Islet of Langerhans (tissue), 1 donor: Measurements from ENCODE around the gene LSM10.
A peak's percentile ranks its signal among the peaks of the same experiment; 100 is the strongest.

ENCODE experiments used
- FAIRE-seq: peaks from one replicate; lab custom pipeline; 2011; peaks lifted over from hg19 to GRCh38; lab: Jason Lieb, UNC

The LSM10 gene

GRCh38 chr1:36408479-36408878 lies 10.8 kb upstream of the LSM10 start:
- FAIRE-seq, result no peak

- FAIRE-seq, result no peak
Measured at GRCh38 chr1:36406440-36406839, 8.7 kb upstream of the LSM10 start.

GRCh38 chr1:36402504-36402890 lies 4.8 kb upstream of the LSM10 start:
- FAIRE-seq, result no peak

- FAIRE-seq, result no peak
Measured at GRCh38 chr1:36401602-36402503, 4.1 kb upstream of the LSM10 start.

DNA sequence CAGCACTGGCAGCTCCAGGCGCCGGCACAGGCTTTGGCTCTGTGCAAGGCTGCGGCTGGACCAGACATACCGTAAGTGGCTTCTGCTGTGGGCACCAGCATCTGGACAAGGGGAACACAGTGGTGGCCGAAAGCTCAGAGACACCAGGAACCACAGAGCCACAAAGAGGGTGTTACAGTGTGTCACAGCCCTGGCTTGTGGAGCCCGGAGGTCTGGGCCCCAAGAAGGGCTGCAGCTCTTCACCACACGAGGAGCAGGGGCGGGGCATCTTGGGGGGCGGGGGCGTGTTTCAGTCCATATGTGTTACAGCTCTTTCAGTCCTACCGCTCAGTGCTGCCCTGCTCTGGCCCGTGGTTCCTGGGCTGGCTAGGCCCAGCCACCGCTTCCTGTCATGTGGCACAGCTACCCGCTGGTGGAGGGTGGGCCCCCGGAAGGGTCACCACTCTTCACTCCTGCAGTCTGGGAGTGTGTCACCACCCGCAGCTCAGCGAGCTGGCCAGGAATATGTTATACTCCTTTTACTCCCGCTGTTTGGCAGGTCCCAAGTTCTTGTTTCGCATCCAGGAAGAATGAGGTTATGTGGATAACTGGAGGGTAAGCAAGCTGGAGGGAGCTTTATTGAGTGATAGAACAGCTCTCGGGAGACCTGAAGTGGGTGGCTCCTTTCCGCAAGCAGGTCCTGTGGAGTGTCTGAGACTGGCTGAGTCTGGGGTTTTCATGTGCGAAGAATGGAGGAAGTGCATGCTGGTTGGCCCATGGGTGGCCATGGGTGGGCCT lies 3.3 kb upstream of the LSM10 start:
- no peak for FAIRE-seq

GRCh38 chr1:36400514-36400824 lies 2.8 kb upstream of the LSM10 start:
- no peak for FAIRE-seq

- no peak for FAIRE-seq
Measured at GRCh38 chr1:36398370-36398977, 766 bp upstream of the LSM10 start.

DNA sequence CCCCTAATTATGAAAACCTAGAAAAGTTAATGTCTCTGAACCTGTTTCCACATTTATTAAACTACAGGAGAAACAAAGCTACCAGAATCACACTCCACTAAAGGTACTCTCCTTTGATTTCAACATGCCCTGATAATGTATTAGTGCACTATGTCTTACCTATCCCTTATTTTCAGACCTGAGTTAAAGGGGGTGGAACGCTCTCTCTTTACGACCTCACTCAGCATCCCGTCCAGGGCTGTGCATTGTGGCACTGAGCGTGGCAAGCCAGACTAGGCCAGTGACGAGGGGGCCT lies 678 bp downstream of the LSM10 start:
- FAIRE-seq, result no peak

DNA sequence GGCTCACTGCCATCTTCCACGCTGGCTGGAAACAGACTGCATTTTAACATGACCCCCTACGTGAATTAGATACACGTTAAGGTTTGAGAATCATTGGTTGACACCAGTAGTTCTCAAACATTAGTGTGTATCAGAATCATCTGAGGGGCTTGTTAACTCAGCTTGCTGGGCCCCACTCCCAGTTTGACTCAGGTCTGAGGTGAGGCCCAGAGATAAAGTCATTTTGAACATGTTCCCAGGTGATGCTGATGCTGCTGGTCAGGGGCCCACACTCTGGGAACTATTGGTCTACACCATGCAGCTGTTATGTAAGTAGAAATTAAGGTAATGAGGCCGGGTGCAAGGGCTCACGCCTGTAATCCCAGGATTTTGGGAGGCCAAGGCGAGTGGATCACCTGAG lies 1.3 kb downstream of the LSM10 start:
- FAIRE-seq, result no peak

- FAIRE-seq, result no peak
Measured at GRCh38 chr1:36393686-36394085, 4.0 kb downstream of the LSM10 start.

DNA sequence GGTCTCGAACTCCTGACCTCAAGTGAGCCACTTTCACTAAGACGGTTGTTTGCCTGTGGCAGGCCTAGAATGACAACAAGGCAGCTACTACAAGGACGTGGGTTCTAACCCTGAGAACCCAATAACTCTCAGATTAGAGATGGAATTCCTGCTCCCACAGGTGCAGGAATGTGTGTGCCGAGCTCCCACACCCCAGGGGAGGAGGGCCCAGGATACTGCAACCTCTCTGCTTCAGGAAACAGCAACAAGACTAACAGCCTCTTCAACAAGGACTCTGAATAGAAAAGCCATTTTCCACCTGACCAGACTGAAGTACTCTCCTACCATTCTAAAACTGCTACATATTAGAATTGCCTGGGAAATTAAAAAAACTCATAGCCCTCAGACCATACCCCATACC lies 4.9 kb downstream of the LSM10 start:
- FAIRE-seq, result no peak

DNA sequence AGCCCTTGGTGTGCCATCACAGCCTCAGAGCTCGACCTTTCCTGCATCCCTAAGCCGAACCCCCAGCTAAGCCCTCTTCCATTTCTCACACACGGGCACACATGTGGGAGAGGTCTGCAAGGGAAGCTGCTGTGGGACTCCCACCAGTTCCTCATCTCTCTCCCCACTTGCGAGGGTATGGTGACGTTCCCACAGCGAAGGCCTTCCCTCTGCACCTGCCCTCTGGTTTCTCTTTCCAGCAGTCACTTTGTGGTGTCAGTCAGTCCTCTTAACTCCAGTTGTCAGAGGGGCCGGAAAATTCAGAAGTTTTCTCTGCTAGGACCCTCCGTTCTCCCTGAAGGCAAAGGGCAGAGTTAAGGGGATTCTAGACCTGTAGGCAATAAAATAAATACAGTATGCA lies 6.4 kb downstream of the LSM10 start:
- FAIRE-seq, result no peak

GRCh38 chr1:36390411-36390810 lies 7.3 kb downstream of the LSM10 start:
- no peak for FAIRE-seq

GRCh38 chr1:36389999-36390398 lies 7.7 kb downstream of the LSM10 start:
- FAIRE-seq, result no peak

DNA sequence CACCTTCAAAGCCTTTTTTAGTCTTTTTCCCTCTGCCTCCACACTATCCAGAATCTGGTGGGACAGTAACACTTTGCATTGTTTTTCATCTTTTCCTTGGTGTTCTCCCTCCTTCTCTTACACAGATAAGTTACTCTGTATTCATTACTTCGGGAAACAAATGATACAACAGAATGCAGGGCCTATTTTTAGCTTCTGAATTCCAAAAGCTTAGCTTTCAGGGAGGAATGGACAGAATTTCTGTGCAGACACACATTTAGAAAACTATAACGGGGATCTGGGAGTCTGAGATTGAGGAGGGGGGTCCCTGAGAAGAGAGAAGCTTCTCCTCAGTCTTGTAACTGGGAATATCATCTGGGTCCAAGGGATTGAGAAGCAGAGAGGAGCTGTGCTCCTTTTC lies 8.4 kb downstream of the LSM10 start:
- no peak for FAIRE-seq

DNA sequence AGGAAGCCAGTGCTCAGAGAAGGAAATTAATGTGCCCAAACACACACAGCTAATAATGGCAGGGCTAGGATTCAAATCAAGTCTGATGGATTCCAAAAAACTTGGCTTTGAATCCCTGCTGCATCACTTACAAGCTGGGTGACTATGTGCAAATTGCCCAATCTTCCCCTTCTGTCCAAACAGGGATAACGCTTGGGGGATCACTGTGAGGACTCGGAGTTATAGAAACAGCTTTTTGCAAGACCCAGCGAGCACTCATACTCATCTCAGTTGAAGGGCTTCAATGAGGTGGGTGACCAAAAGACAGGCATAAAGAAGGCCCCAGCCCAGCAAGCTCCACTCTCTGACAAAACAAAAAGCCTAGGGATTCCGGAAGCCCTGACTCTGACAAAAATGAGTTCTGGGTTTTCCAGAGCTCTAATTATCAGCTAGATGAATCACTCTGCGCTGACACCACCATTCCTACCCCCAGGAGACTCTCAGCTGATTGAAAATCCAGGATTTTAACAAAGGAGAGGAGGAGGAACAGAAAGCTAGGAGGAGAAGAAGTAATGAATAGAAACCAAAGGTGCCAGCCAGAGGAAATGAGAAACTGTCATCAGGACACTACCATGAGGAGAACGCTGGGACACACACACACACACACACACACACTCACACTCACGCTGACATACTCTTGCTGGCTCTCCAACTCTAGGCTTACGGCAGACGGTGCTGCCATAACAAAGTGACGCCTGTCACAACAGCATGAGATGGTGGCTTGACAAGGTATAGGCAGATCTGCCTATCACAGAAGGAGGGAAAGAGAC lies 10.4 kb downstream of the LSM10 start:
- no peak for FAIRE-seq

DNA sequence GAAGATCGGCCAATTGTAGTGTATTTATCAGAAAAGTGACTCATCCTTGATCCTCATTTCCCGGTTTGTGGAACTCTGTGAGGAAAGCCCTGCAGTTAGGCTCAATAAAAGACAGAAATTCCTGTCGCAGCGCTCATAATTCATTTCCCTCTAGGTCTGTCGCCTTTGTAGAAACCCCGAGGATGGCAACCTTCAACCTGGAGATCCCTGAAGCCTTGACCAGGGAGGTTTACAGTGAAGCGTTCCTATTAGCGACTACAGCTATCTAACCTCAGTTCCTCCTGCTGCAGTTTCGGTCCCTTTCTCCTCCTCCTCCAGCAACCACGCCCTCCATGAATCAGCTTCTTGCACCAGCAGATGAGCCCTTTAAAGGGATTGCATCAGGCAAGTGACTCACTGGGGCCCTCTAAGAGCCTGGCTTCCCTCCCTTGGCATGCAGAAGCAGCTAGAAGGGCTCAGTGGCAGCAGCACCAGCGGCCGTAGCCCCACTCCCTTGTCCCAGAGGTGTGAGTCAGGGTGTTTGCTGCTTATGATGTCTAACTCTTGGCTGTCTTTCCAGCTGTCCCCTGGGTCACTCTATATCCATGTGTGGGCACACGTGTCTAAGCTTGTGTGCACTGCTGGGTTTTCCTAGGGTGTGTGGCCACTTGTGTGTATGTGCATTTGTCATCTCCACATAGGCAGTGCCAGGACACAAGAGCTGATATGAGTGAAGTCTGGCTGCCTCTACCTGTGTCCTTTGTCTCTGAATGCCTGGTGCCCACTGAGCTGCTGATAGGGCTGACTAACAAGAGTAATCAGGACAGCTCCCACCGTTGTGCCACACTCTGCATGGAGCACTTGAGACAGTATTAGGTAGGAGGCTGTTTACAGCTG lies 11.2 kb downstream of the LSM10 start:
- FAIRE-seq, result peak; percentile 65

GRCh38 chr1:36385410-36386264 lies 12.1 kb downstream of the LSM10 start, which contains the start of gene STK40:
Gene STK40 (minus strand): TSS chr1:36385924. CDS start chr1:36361332, 24,592 bp downstream.
- FAIRE-seq, result peak; percentile 95

GRCh38 chr1:36384542-36385409 lies 12.9 kb downstream of the LSM10 start:
- FAIRE-seq, result no peak

DNA sequence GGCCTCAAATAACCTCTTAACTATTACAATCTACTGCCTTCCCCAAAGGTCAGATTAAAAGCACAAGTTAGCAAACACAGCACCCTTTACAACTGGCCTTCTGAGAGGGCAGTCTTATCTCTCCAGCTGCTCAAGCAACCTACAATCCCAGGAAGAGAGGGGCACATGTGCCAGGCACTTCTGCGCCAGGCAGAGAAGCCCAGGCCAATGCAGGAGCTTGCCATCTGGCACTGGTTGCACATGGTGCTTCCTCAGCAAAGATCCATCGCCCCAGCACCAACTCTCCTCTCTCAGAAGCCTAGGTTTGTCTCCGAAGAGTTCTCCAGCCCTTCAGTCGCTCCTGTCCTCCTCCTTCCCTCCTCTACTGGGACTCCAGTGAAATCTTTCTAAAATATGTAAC lies 14.5 kb downstream of the LSM10 start:
- FAIRE-seq, result no peak
